Inflammatory macrophage treated with lipopolysaccharide for 4 hours (primary cell): ENCODE data around the gene IL1B.
"Not testable (repeated sequence)": the region's sequence is repeated elsewhere in the genome, so short reads cannot be mapped to it uniquely, and the experiment has no call there.

Source experiments
- DNase-seq: peaks from one replicate; pipeline ENCODE4 v3.0.0-alpha.2; 2020

The IL1B gene

DNA sequence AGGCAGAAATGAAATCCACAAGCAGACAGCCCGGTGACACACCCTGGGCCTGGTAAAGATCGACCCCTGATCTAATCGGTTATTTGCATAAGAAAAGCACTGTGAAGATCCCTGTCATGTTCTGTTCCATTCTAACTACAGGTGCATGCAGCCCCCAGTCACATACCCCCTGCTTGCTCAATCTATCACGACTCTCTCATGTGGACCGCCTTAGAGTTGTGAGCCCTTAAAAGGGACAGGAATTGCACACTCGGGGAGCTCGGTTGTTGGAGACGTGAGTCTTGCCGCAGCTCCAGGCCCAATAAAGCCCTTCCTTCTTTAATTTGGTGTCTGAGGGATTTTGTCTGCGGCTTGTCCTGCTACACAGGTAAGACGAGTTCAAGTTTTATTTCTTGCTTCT lies 13.4 kb upstream of the IL1B start:
- DNase-seq = no peak

DNA sequence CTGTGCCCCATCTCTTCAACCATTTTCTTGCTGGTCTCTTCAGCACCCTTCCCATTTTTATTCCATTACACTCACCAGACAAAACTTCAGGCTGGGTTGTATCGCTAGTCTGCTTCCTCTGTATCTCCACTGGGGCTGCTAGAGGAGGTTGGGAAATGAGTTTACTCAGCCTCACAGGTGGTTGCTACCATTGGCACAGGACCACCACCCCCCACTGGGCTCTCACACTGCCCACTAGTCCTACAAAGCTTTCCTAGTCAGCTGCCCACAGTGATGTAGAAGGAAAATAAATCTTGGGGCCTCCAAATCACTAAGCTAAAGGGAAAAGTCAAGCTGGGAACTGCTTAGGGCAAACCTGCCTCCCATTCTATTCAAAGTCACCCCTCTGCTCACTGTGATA lies 12.3 kb upstream of the IL1B start:
- DNase-seq = no peak

- DNase-seq = no peak
Measured at GRCh38 chr2:112846031-112846430, 9.5 kb upstream of the IL1B start.

GRCh38 chr2:112843836-112844235 lies 7.3 kb upstream of the IL1B start:
- DNase-seq = no peak

GRCh38 chr2:112843288-112843687 lies 6.7 kb upstream of the IL1B start:
- DNase-seq = no peak

DNA sequence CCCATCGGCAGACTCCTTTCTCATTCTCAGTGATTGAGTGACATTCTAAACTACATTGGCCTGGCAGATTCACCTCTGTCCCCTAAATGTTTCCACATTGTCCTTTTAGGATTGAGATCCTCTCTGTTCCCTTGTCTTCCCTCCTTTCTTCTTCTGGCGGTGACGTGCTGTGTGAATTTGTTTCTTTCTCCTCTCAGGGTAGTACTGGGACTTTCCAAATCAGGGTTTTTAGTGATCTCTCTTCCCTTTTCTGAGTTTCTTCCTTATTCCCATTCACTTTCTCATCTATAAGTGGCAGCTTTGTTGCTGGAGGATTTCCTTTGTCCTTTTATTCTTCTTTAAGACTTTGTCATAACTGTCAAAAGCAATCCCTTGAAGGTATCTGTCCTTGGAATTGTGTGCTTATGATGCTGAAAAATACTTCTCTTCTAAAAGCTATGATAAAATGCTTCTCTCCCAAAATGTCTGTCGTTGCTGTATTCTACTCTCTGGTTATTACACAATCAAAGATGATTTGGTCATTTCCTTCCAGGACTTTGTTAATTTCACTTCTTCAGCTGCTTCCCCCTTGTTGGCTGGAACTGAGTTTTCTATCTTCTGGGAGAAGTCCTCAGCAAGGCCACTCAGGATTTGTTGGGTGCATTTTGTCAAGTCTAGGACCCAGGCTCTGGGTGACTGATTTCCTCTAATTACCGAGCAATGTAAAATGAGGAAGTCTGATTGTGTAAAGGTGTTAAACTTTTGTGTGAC lies 4.9 kb upstream of the IL1B start:
- DNase-seq = peak; percentile 97

GRCh38 chr2:112840068-112840445 lies 3.5 kb upstream of the IL1B start:
- DNase-seq = no peak

GRCh38 chr2:112839407-112840067 lies 3.0 kb upstream of the IL1B start:
- peak; percentile 99 for DNase-seq

DNA sequence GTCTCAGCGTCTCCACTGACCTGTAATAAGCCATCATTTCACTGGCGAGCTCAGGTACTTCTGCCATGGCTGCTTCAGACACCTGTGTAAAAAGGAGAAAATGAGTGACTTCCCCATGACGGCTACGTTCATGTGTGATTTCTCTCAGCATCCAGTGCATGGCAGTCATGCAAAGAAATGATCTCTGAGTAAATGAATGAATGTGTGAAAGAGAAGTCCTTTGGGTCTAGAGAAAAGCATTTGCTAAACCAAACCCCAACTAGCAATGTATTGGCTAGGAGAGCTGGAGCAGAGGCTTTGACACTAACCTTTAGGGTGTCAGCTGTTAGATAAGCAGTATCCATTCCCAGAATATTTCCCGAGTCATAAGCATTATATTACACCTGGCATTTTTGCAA lies 417 bp downstream of the IL1B start:
- no peak for DNase-seq

DNA sequence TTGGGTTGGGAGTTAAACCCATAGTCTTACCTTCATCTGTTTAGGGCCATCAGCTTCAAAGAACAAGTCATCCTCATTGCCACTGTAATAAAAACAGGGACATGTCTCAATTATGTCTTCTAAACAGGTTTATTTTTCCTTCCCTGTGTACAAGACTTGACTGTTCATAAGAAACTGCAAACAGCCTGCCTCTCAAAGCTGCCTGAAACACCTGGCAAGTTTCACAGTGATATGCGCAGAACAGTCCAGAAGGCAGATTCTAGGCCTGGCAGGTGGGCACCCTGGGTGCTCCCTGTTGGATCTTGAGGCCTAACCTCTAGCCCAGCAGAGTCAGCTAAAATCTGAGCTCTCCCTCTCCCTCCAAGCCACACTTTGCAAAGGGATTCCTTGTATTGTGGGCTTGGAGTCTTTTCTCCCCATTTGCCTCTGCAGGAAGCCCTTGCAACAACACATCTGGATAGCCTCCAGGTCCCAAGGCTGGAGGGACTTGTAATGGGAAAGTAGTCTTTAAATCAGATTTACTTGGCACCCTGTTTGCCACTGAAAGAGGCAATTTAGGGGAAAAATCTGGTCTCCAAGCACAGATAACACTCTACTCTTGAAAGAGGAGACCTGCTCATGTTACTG lies 930 bp downstream of the IL1B start:
- DNase-seq = peak; percentile 73

GRCh38 chr2:112835061-112835501 lies 1.5 kb downstream of the IL1B start:
- peak; percentile 81 for DNase-seq

DNA sequence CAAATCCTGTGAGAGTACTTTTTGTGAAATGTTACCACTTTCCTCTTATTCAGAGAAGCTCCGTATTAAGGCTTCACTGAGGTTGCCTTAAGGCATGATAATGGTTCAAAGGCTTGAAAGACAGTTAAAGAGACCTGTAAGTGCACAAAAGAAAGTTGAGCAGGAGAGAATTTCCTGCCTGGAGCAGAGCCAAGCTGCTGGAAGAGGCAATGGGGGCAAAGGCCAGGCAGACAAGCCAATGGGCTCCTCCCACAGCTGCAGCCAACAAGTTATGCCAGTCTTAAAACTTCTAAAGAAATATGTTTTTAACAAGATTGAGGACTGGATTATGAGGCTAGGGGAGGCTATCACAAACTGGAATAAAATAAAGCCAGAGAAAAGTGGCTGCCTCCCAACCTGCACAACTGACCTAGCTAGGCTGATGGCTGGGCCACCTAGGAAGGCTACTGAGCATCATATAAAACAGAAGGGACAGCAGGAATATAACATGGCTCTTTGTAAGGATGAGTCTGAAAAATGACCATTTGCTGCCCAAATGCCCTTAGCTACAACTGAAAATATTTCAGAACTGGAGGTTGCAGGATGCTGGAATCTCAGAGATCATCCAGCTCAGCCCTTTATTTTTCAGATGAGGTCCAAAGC lies 2.1 kb downstream of the IL1B start:
- DNase-seq = no peak

GRCh38 chr2:112833976-112834375 lies 2.6 kb downstream of the IL1B start:
- peak; percentile 75 for DNase-seq

DNA sequence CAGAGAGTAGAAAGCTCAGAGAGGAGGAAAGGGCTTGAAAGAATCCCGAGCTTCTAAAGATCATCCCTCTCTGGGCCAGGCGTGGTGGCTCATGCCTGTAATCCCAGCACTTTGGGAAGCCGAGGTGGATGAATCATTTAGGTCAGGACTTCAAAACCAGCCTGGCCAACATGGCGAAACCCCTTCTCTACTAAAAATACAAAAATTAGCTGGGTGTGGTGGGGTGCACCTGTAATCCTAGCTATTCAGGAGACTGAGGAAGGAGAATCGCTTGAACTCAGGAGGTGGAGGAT lies 3.0 kb downstream of the IL1B start:
- not testable (repeated sequence) for DNase-seq

DNA sequence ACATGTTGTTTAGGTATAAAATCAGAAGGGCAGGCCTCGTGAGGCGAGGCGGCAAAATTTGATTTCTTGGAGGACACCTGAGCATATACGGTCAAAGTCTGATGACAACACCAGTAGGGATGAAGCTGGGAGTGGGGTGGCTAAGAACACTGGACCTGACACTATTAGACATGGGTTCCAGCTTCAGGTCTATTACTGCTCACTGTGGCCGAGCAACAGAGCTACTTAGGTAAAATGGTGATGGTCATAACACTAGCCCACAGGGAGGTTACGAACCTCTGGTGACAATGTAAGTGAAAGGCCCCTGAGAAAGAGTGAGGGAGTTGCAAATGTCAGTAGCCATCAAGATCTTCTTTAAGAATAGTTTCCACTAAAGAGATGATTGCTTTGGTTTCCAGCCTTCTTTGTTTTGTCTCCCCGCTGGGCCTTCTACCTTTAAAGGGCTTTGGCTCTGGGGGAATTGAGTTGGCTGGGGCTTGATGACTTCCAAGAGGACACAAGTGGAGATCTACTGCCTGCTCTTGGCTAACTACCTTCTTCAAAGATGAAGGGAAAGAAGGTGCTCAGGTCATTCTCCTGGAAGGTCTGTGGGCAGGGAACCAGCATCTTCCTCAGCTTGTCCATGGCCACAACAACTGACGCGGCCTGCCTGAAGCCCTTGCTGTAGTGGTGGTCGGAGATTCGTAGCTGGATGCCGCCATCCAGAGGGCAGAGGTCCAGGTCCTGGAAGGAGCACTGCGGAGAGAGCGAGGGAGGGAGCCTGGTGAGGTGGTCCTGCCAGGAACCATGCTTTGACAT lies 3.5 kb downstream of the IL1B start:
- DNase-seq = peak; percentile 85

DNA sequence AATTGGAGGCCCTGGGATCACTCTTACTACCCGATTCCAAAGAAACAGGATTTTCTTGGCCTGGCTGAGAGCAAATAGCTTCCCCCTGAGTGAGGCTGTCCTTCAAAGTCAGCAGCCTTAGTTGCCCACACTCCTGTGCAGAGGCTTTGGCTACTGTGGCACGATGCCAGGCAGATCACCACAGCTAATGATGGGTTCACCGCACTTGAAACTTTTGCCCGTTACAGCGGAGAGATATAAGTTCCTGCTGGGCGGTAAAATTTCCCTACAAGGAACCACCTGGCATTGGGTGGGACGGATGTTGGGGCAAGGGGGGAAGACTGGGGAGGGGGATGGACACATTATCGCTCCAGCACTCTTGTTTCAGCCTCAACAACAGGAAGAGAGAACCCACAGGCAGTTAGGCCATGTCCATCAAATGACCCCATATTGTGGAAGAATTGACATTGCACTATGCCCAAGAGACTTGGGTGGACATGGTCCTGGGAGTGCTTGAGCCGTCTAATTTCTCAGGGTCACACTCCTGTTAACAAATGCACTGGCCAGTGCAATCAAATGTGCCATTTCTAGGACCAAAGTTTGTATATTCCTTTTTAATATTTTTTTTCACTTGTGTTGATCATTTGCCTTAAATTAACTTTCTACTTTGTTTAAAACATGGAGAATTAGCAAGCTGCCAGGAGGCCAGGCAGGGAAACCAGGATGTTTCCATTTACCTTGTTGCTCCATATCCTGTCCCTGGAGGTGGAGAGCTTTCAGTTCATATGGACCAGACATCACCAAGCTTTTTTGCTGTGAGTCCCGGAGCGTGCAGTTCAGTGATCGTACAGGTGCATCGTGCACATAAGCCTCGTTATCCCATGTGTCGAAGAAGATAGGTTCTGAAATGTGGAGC lies 4.4 kb downstream of the IL1B start:
- DNase-seq = peak; percentile 89

DNA sequence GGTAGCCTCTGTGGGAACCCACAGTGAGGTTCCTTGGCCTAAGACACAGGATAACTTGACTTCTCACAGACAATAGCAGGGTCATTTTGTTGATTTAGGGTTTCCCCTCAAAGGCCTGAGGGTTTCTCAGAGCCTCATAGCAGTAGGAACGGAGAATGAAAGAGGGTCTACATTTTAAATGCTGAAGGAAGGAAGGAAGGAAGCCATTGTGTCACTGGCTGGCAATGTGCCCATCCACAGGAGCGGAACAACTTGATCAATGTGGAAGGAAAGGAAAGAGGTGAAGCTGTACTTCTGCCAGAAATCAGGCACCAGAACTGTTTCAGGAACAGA lies 5.1 kb downstream of the IL1B start:
- DNase-seq = no peak

GRCh38 chr2:112830682-112831512 lies 5.7 kb downstream of the IL1B start:
- DNase-seq = peak; percentile 88

DNA sequence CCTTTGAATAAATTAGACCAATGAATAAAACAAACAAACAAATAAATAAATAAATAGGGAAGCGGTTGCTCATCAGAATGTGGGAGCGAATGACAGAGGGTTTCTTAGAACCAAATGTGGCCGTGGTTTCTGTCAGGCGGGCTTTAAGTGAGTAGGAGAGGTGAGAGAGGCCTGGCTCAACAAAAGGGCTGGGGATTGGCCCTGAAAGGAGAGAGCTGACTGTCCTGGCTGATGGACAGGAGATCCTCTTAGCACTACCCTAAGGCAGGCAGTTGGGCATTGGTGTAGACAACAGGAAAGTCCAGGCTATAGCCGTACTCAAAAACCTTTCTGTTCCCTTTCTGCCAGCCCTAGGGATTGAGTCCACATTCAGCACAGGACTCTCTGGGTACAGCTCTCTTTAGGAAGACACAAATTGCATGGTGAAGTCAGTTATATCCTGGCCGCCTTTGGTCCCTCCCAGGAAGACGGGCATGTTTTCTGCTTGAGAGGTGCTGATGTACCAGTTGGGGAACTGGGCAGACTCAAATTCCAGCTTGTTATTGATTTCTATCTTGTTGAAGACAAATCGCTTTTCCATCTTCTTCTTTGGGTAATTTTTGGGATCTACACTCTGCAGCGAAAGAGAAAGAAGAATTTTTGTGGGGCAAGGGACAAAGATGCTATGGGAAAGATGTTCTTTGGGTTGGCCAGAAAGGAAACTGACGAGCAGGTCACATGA lies 6.5 kb downstream of the IL1B start:
- peak; percentile 88 for DNase-seq
